HepG2 (cell line): ENCODE measurements around the gene CNTN4. TPM values are rescaled to one million over a fixed set of nuclear protein-coding genes. Genes with fewer than 3 reads are reported as not detected.

Experiments
- ATAC-seq: fragments of 200-7000 bp; cut with Tn5 transposase; 3 replicates; pipeline ENCODE4 v1.9.1; 2020; ENCODE audit warnings: mild to moderate bottlenecking, moderate library complexity
- BruUV-seq: library from RNA; stranded (reverse); fragments of 400-500 nt; replicated peaks from 2 replicates; lab custom pipeline; 2021; lab: Mats Ljungman, UMichigan
- CTCF ChIA-PET: fragments of 300-600 bp; formaldehyde crosslinking; extraction: SDS; loops from one replicate; lab custom pipeline; 2021; ENCODE audit warnings: low total read pairs, inconsistent platforms, low intra/inter-chr PET ratio; lab: Yijun Ruan, JAX
- POLR2A ChIA-PET: fragments of 350-600 bp; sonication (Branson Sonifier 250); formaldehyde crosslinking; loops from one replicate; lab custom pipeline; 2020; ENCODE audit warnings: antibody characterized with exemption, inconsistent platforms; lab: Yijun Ruan, JAX
- DNase-seq: peaks from one replicate; pipeline ENCODE4 v3.0.0-alpha.2; 2015; ENCODE audit warnings: low spot score
- FAIRE-seq: peaks from 3 replicates; lab custom pipeline; 2011; peaks lifted over from hg19 to GRCh38; lab: Jason Lieb, UNC
- H2AFZ ChIP-seq: one replicate; pipeline ENCODE4 v1.6.1; 2011; ENCODE audit warnings: low read length, inconsistent platforms
- H3K27ac ChIP-seq: fragments of 300-600 bp; 3 replicates; pipeline ENCODE4 v1.8.0; 2011; ENCODE audit warnings: mixed run types, mild to moderate bottlenecking, mixed read lengths, low read length, inconsistent platforms; ENCODE audit not compliant: insufficient read depth; ENCODE audit errors: extremely low read length
- H3K27me3 ChIP-seq, 2 experiments: fragments of 200-600 bp in 1 of 2; 2 replicates in 1 of 2; 3 replicates in 1 of 2; pipeline versions ENCODE4 v1.6.0 to v1.8.0; 2011; ENCODE audit warnings: low read length in 2 of 2, mild to moderate bottlenecking in 2 of 2, moderate library complexity in 2 of 2, inconsistent platforms in 1 of 2; ENCODE audit not compliant: insufficient read depth in 2 of 2, control insufficient read depth in 1 of 2
- H3K36me3 ChIP-seq, 2 experiments: fragments of 200-600 bp in 1 of 2; replicated peaks in 1 of 2; 2 replicates in 1 of 2; 3 replicates in 1 of 2; pipeline versions ENCODE4 v1.5.1 to v1.8.0; 2011; ENCODE audit warnings: low read length in 2 of 2, inconsistent platforms in 1 of 2; ENCODE audit not compliant: insufficient read depth in 2 of 2, control insufficient read depth in 1 of 2
- H3K4me1 ChIP-seq: 2 replicates; pipeline ENCODE4 v1.5.1; 2012; ENCODE audit warnings: low read length, inconsistent platforms; ENCODE audit not compliant: insufficient read depth
- H3K4me2 ChIP-seq: 2 replicates; pipeline ENCODE4 v1.6.0; 2011; ENCODE audit warnings: low read depth, low read length, inconsistent platforms
- H3K4me3 ChIP-seq, 3 experiments: fragments of 200-600 bp in 1 of 3; sonication (generic), shearing (Covaris generic) in 1 of 3; replicated peaks in 1 of 3; 2 replicates each; pipeline ENCODE4 v1.5.1; 2011 to 2016; ENCODE audit warnings: low read length in 3 of 3, inconsistent platforms in 2 of 3, low read depth in 2 of 3, mild to moderate bottlenecking in 2 of 3, control low read depth in 1 of 3, mixed read lengths in 1 of 3; ENCODE audit not compliant: insufficient read depth in 1 of 3
- H3K79me2 ChIP-seq: one replicate; pipeline ENCODE4 v1.6.1; 2011; ENCODE audit warnings: low read length, inconsistent platforms; ENCODE audit not compliant: insufficient read depth
- H3K9ac ChIP-seq: 2 replicates; pipeline ENCODE4 v1.6.0; 2011; ENCODE audit warnings: mild to moderate bottlenecking, low read depth, low read length, inconsistent platforms; ENCODE audit not compliant: insufficient read depth
- H3K9me3 ChIP-seq: 2 replicates; pipeline ENCODE4 v1.5.1; 2012; ENCODE audit warnings: mild to moderate bottlenecking, low read length
- H4K20me1 ChIP-seq: 2 replicates; pipeline ENCODE4 v1.6.0; 2011; ENCODE audit warnings: inconsistent platforms, mild to moderate bottlenecking, low read length, moderate library complexity; ENCODE audit not compliant: insufficient read depth
- ARNTL ChIP-seq: sonication (generic); formaldehyde crosslinking; IDR thresholded peaks from 2 replicates; pipeline ENCODE4 v1.4.0; 2020; ENCODE audit warnings: mild to moderate bottlenecking, missing genetic modification reagents
- CHD2 ChIP-seq: IDR thresholded peaks from 2 replicates; pipeline ENCODE4 v1.6.1; 2011; ENCODE audit warnings: low read depth, low read length, improper control_type of control experiment
- E2F1 ChIP-seq: sonication (generic); formaldehyde crosslinking; IDR thresholded peaks from 2 replicates; pipeline ENCODE4 v1.5.0; 2020; ENCODE audit warnings: missing genetic modification reagents
- HHEX ChIP-seq: IDR thresholded peaks from 2 replicates; pipeline ENCODE4 v1.6.1; 2016; ENCODE audit warnings: control low read depth
- KLF12 ChIP-seq: sonication (generic); formaldehyde crosslinking; IDR thresholded peaks from 2 replicates; pipeline ENCODE4 v1.4.0; 2020; ENCODE audit warnings: missing genetic modification reagents, borderline replicate concordance
- MEF2D ChIP-seq: sonication (generic); formaldehyde crosslinking; IDR thresholded peaks from 2 replicates; pipeline ENCODE4 v1.5.1; 2020; ENCODE audit warnings: mild to moderate bottlenecking, missing genetic modification reagents
- SMYD3 ChIP-seq: sonication (generic); formaldehyde crosslinking; IDR thresholded peaks from 2 replicates; pipeline ENCODE4 v1.8.1; 2023; ENCODE audit warnings: mild to moderate bottlenecking, missing genetic modification reagents
- SOX6 ChIP-seq, 2 experiments: fragments of 450-650 bp in 1 of 2; sonication (generic) in 1 of 2; formaldehyde crosslinking in 1 of 2; IDR thresholded peaks; 2 replicates each; pipeline versions ENCODE4 v1.4.0 to v1.6.1; 2017 to 2020; ENCODE audit warnings: antibody characterized with exemption in 1 of 2, mild to moderate bottlenecking in 1 of 2, missing genetic modification reagents in 1 of 2
- THYN1 ChIP-seq: sonication (generic); formaldehyde crosslinking; IDR thresholded peaks from 2 replicates; pipeline ENCODE4 v1.8.1; 2023; ENCODE audit warnings: low read depth, mild to moderate bottlenecking, moderate library complexity, missing genetic modification reagents, borderline replicate concordance
- ZBTB7B ChIP-seq: sonication (generic); formaldehyde crosslinking; IDR thresholded peaks from 2 replicates; pipeline ENCODE4 v1.4.0; 2020; ENCODE audit warnings: missing genetic modification reagents
- ZFP90 ChIP-seq: sonication (generic); formaldehyde crosslinking; IDR thresholded peaks from 2 replicates; pipeline ENCODE4 v1.8.0; 2022; ENCODE audit warnings: missing genetic modification reagents, mild to moderate bottlenecking, inconsistent platforms, borderline replicate concordance
- ZFY ChIP-seq: sonication (generic); formaldehyde crosslinking; IDR thresholded peaks from 2 replicates; pipeline ENCODE4 v1.4.0; 2020; ENCODE audit warnings: missing genetic modification reagents
- ZNF672 ChIP-seq: sonication (generic); formaldehyde crosslinking; IDR thresholded peaks from 2 replicates; pipeline ENCODE4 v1.8.1; 2022; ENCODE audit warnings: missing genetic modification reagents
- ZNF703 ChIP-seq: sonication (generic); formaldehyde crosslinking; IDR thresholded peaks from 2 replicates; pipeline ENCODE4 v1.5.1; 2020; ENCODE audit warnings: missing genetic modification reagents, mild to moderate bottlenecking, moderate library complexity, borderline replicate concordance
- ZNF816 ChIP-seq: sonication (generic); formaldehyde crosslinking; IDR thresholded peaks from 2 replicates; pipeline ENCODE4 v1.8.0; 2022; ENCODE audit warnings: missing genetic modification reagents, mild to moderate bottlenecking, borderline replicate concordance
- ZNF879 ChIP-seq: sonication (generic); formaldehyde crosslinking; IDR thresholded peaks from 2 replicates; pipeline ENCODE4 v1.8.1; 2023; ENCODE audit warnings: missing genetic modification reagents
- WGBS: methylation state at CpG from one replicate; pipeline ENCODE4 v1.1.6; 2017; ENCODE audit warnings: low lambda C conversion rate; 5-methylcytosine and 5-hydroxymethylcytosine counted together
- in situ Hi-C: cut with HindIII; loops from 2 replicates; pipeline ENCODE4 v1.10.0; 2017; ENCODE audit warnings: low pct_unique_long_range_greater_than_20kb; ENCODE audit not compliant: extremely low pct_ligation_motif_present
- intact Hi-C: fragments of 100-400 bp; cut with micrococcal nuclease; formaldehyde crosslinking; loops from one replicate; pipeline ENCODE4 v1.10.0; 2022; ENCODE audit not compliant: unreplicated experiment
- polyA plus RNA-seq, 8 experiments: library from polyadenylated mRNA; depleted of rRNA in 3 of 8; stranded (reverse) in 7 of 8; unstranded in 1 of 8; fragments of >200 nt; fragmentation: Illumina TruSeq in 4 of 8; extraction: Trizol in 4 of 8; gene quantifications; 2 replicates each; pipeline versions ENCODE4 v1.2.1 to v1.2.3, GENCODE V29; 2011 to 2016; ENCODE audit warnings: low read depth in 4 of 8, missing spikeins in 1 of 8, mixed read lengths in 1 of 8; ENCODE audit not compliant: insufficient read depth in 1 of 8
- total RNA-seq, 5 experiments: library from RNA; depleted of rRNA; stranded (reverse); fragments of >200 nt; fragmentation: Illumina TruSeq; extraction: Trizol; gene quantifications; 2 replicates each; pipeline ENCODE4 v1.2.3, GENCODE V29; 2016; ENCODE audit warnings: low read depth in 1 of 5
- TF ChIP-seq, protein P1 (sequence below): sonication (generic); formaldehyde crosslinking; IDR thresholded peaks from 2 replicates; pipeline ENCODE4 v1.4.0; 2020; ENCODE audit warnings: missing genetic modification reagents

CNTN4 gene
- total and polyA plus RNA-seq, 2 of the 13 experiments (the other 11 are each of a cell fraction or from before 2014, with no cell fraction given): 0.01 to 0.13 TPM

- TF ChIP-seq SOX6 (IDR thresholded peaks at IDR 0.05) (no peak), SOX6 (CRISPR knock-in tag; IDR thresholded peaks at IDR 0.05) (no peak), MEF2D (CRISPR knock-in tag) (no peak), ZFY (CRISPR knock-in tag) (no peak)
- TF ChIP-seq, all 625 proteins: peak for 0
Observed at GRCh38 chr3:2772803-2773202, 674.1 kb downstream of the CNTN4 start (continued).

DNA sequence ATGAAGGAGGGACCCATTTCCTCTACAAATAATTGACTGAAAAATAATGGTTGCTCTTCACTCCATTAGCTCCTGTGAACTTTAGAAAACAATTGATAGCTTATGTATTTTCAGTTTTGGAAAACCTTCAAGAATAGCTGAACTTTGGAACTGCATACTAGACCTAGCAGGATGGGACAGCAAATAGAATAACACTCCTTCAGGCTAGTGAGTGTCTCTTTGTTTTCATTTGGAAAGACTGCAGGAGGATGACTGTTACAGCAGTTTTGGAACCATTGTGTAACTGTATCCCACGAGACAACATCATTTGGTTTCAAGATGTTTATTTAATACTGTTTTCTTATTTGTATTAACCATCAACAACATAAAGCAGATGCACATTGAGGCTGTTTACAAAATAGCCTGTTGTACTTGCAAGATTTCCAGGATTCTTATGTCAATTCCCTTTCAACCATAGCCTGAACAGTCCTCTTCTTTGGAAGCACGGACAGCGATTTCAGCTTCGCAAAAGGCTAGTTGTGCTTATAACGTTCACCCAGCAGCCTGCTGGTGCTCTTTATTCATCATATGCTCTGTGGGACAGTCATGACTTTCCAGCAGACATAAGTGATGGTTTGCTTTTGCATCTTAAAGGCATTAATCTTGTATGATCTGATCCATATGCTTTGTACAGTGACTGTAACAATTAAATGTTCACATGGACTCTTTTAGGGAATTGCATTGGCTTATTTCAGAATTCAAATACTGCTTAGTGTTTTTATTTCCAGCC, 676.0 kb downstream of the CNTN4 start:
- Histone ChIP-seq H3K27ac (no peak overlapping the region), H3K36me3 (no peaks in the 10 kb centered on the region), H3K4me2 (no peak overlapping the region), H2AFZ (no peak overlapping the region), H3K4me3 (no peak overlapping the region), H3K4me1 (no peaks in the 10 kb centered on the region), H3K27me3 (no peaks in the 10 kb centered on the region), H3K9ac (no peak overlapping the region), H3K79me2 (no peaks in the 10 kb centered on the region), H3K9me3 (no peaks in the 10 kb centered on the region), H4K20me1 (no peaks in the 10 kb centered on the region)
- intact Hi-C loops (no loop called here), in situ Hi-C loops (no loop called here)
- 43% methylated on average over 5 of the region's 5 CpGs for WGBS
- DNase-seq (peak; percentile 3), ATAC-seq (no peak), FAIRE-seq (no peak)
- ChIA-PET CTCF (no interaction called here), POLR2A (no interaction called here)
- TF ChIP-seq ZNF879 (no peak), ZNF672 (CRISPR knock-in tag) (no peak), CHD2 (no peak), ZNF816 (CRISPR knock-in tag) (no peak), ZNF703 (no peak), E2F1 (no peak), HHEX (CRISPR knock-in tag) (no peak), ZBTB7B (CRISPR knock-in tag) (no peak), ARNTL (CRISPR knock-in tag) (no peak), SMYD3 (CRISPR knock-in tag) (no peak), THYN1 (CRISPR knock-in tag) (no peak), ZFP90 (CRISPR knock-in tag) (no peak), KLF12 (CRISPR knock-in tag) (no peak)
- TF ChIP-seq, protein P1, sequence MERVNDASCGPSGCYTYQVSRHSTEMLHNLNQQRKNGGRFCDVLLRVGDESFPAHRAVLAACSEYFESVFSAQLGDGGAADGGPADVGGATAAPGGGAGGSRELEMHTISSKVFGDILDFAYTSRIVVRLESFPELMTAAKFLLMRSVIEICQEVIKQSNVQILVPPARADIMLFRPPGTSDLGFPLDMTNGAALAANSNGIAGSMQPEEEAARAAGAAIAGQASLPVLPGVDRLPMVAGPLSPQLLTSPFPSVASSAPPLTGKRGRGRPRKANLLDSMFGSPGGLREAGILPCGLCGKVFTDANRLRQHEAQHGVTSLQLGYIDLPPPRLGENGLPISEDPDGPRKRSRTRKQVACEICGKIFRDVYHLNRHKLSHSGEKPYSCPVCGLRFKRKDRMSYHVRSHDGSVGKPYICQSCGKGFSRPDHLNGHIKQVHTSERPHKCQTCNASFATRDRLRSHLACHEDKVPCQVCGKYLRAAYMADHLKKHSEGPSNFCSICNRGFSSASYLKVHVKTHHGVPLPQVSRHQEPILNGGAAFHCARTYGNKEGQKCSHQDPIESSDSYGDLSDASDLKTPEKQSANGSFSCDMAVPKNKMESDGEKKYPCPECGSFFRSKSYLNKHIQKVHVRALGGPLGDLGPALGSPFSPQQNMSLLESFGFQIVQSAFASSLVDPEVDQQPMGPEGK: no peak
- no TSS peak for BruUV-seq
